Uterus (tissue), 2 donors: ENCODE results near the gene CELF2.

Experiments used
- CTCF ChIP-seq, 4 experiments: fragments of 200-600 bp in 2 of 4; fragments of 450-650 bp in 2 of 4; sonication (generic) in 2 of 4; IDR thresholded peaks; one replicate each; pipeline ENCODE4 v1.5.1; 2016 to 2019; ENCODE audit warnings: antibody characterized with exemption in 4 of 4, mild to moderate bottlenecking in 2 of 4, moderate library complexity in 1 of 4
- POLR2A ChIP-seq, 2 donors: fragments of 450-650 bp; IDR thresholded peaks; one replicate each; pipeline ENCODE4 v1.6.1; 2016; ENCODE audit warnings: antibody characterized with exemption in 2 of 2, mild to moderate bottlenecking in 1 of 2, moderate library complexity in 1 of 2

- TF ChIP-seq CTCF (IDR thresholded peaks at IDR 0.05) = no peak
- no peak for TF ChIP-seq POLR2A (IDR thresholded peaks at IDR 0.05)
Measured at GRCh38 chr10:11096422-11096821, 78.8 kb downstream of the CELF2 start.
